ENCODE results near the gene ZNF366.

- no peak for TF ChIP-seq CEBPB (IDR thresholded peaks at IDR 0.05; ENCODE audit: low read depth)
- TF ChIP-seq CTCF (IDR thresholded peaks at IDR 0.05 in 2 of 3, conservative IDR thresholded peaks at IDR 0.05 in 1 of 3; ENCODE audit: borderline replicate concordance in 1 of 3, insufficient read depth in 1 of 3, low read depth in 2 of 3, low read length in 2 of 3): no peak
- TF ChIP-seq EZH2phosphoT487 (IDR thresholded peaks at IDR 0.05; ENCODE audit: borderline replicate concordance): no peak
Measured at GRCh38 chr5:72511774-72512592, 4.8 kb upstream of the ZNF366 start.
